GM18526 (cell line): ENCODE data around the gene MYH15.

Experiments
- POLR2A ChIP-seq: IDR thresholded peaks from 3 replicates; pipeline ENCODE4 v1.6.1; 2011; ENCODE audit not compliant: insufficient read length; ENCODE audit errors: extremely low read depth

MYH15 gene

GRCh38 chr3:108393128-108393900, 117.1 kb downstream of the MYH15 start:
- TF ChIP-seq POLR2A, result no peak

- no peak for TF ChIP-seq POLR2A
These were observed 118.3 kb downstream of the MYH15 start for GRCh38 chr3:108391917-108392593.

- no peak for TF ChIP-seq POLR2A
These were observed 121.0 kb downstream of the MYH15 start for GRCh38 chr3:108389372-108389771.

- TF ChIP-seq POLR2A, result no peak
These were observed 122.0 kb downstream of the MYH15 start for GRCh38 chr3:108388136-108389132.

GRCh38 chr3:108387063-108387462, 123.3 kb downstream of the MYH15 start:
- no peak for TF ChIP-seq POLR2A

- no peak for TF ChIP-seq POLR2A
These were observed 127.1 kb downstream of the MYH15 start for GRCh38 chr3:108383306-108383705.

- TF ChIP-seq POLR2A, result no peak
These were observed 128.8 kb downstream of the MYH15 start for GRCh38 chr3:108381529-108382140.

GRCh38 chr3:108380128-108380795, 130.1 kb downstream of the MYH15 start:
- no peak for TF ChIP-seq POLR2A

- TF ChIP-seq POLR2A, result no peak
These were observed 132.0 kb downstream of the MYH15 start for GRCh38 chr3:108378153-108378951.

GRCh38 chr3:108377384-108377783, 133.0 kb downstream of the MYH15 start:
- TF ChIP-seq POLR2A, result no peak

GRCh38 chr3:108376026-108376425, 134.4 kb downstream of the MYH15 start:
- TF ChIP-seq POLR2A, result no peak

- no peak for TF ChIP-seq POLR2A
These were observed 151.4 kb downstream of the MYH15 start for GRCh38 chr3:108359011-108359410.

GRCh38 chr3:108357042-108357441, 153.4 kb downstream of the MYH15 start:
- no peak for TF ChIP-seq POLR2A

GRCh38 chr3:108354562-108354961, 155.8 kb downstream of the MYH15 start:
- TF ChIP-seq POLR2A, result no peak

GRCh38 chr3:108352176-108352575, 158.2 kb downstream of the MYH15 start:
- no peak for TF ChIP-seq POLR2A
